SU-DHL-6 (cell line): Measurements from ENCODE around the gene AFAP1.

Experiments used
- H2AFZ ChIP-seq: fragments of 200-600 bp; sonication (generic); 2 replicates; pipeline ENCODE4 v1.6.1; 2014; ENCODE audit warnings: low read depth, mild to moderate bottlenecking, moderate library complexity, mixed read lengths, antibody characterized with exemption, low read length; ENCODE audit not compliant: severe bottlenecking
- H3F3A ChIP-seq: fragments of 200-600 bp; shearing (Covaris generic); 2 replicates; pipeline ENCODE4 v1.6.0; 2016; ENCODE audit warnings: antibody characterized with exemption, mild to moderate bottlenecking; ENCODE audit not compliant: insufficient read depth
- H3K27ac ChIP-seq: fragments of 200-600 bp; sonication (generic); 2 replicates; pipeline ENCODE4 v1.5.1; 2016; ENCODE audit warnings: low read depth, mild to moderate bottlenecking, low read length, moderate library complexity, mixed read lengths
- H3K27me3 ChIP-seq: fragments of 200-600 bp; sonication (generic), shearing (Covaris generic); 2 replicates; pipeline ENCODE4 v1.6.0; 2014; ENCODE audit warnings: mild to moderate bottlenecking, low read length
- H3K36me3 ChIP-seq: fragments of 200-600 bp; sonication (generic); 2 replicates; pipeline ENCODE4 v1.6.1; 2014; ENCODE audit warnings: mild to moderate bottlenecking, low read length, mixed read lengths
- H3K4me2 ChIP-seq: fragments of 300-600, 200-600 bp; shearing (Covaris generic), sonication (generic); 2 replicates; pipeline ENCODE4 v1.6.0; 2014; ENCODE audit warnings: low read length, low read depth, mild to moderate bottlenecking; ENCODE audit not compliant: poor library complexity, severe bottlenecking
- H3K4me3 ChIP-seq: fragments of 200-600 bp; sonication (generic); 2 replicates; pipeline ENCODE4 v1.5.1; 2014; ENCODE audit warnings: antibody characterized with exemption, low read length, mild to moderate bottlenecking, mixed read lengths; ENCODE audit not compliant: insufficient read depth, poor library complexity, severe bottlenecking
- H3K79me2 ChIP-seq: fragments of 200-600 bp; sonication (generic); 2 replicates; pipeline ENCODE4 v1.6.1; 2014; ENCODE audit warnings: mild to moderate bottlenecking, low read length, moderate library complexity; ENCODE audit not compliant: insufficient read depth
- H3K9ac ChIP-seq: fragments of 200-600 bp; sonication (generic); 2 replicates; pipeline ENCODE4 v1.7.0; 2014; ENCODE audit warnings: mild to moderate bottlenecking, low read length
- H3K9me2 ChIP-seq: fragments of 200-600 bp; sonication (generic); replicated peaks from 2 replicates; pipeline ENCODE4 v1.6.1; 2014; ENCODE audit warnings: low read length; ENCODE audit not compliant: insufficient read depth
- H3K9me3 ChIP-seq: fragments of 200-600 bp; sonication (generic); 2 replicates; pipeline ENCODE4 v1.6.1; 2014; ENCODE audit warnings: low read length, mixed read lengths; ENCODE audit not compliant: insufficient read depth
- H4K20me1 ChIP-seq: fragments of 200-600 bp; sonication (generic); 2 replicates; pipeline ENCODE4 v1.6.1; 2014; ENCODE audit warnings: low read depth, mild to moderate bottlenecking, antibody characterized with exemption, low read length, moderate library complexity, mixed read lengths
- CTCF ChIP-seq: fragments of 200-600 bp; sonication (generic); IDR thresholded peaks from one replicate; pipeline ENCODE4 v1.5.1; 2017; ENCODE audit warnings: antibody characterized with exemption, mild to moderate bottlenecking, low read length, moderate library complexity; ENCODE audit not compliant: insufficient read depth, poor library complexity, severe bottlenecking
- EZH2phosphoT487 ChIP-seq: fragments of 200-600 bp; sonication (generic), shearing (Covaris generic); conservative IDR thresholded peaks from 2 replicates; pipeline ENCODE4 v1.6.1; 2018; ENCODE audit warnings: mild to moderate bottlenecking, antibody characterized with exemption, low read length, moderate library complexity, mixed read lengths

Gene AFAP1

GRCh38 chr4:7782783-7783182 is 156.9 kb downstream of the AFAP1 start:
- H3K9me2 ChIP-seq: no peaks in the 10 kb centered on the region
- no peaks in the 10 kb centered on the region for H3K36me3 ChIP-seq
- no peaks in the 10 kb centered on the region for H3K27me3 ChIP-seq
- TF ChIP-seq CTCF (no peak), EZH2phosphoT487 (no peak)
- H3K4me2 ChIP-seq: no peak overlapping the region
- H3K9ac ChIP-seq: no peak overlapping the region
- H3K9me3 ChIP-seq: no peaks in the 10 kb centered on the region
- H4K20me1 ChIP-seq: no peaks in the 10 kb centered on the region
- no peak overlapping the region for H2AFZ ChIP-seq
- H3K79me2 ChIP-seq: no peaks in the 10 kb centered on the region
- H3F3A ChIP-seq: no peaks in the 10 kb centered on the region
- H3K27ac ChIP-seq: no peak overlapping the region
- no peak overlapping the region for H3K4me3 ChIP-seq

GRCh38 chr4:7781993-7782392 is 157.7 kb downstream of the AFAP1 start:
- H3K79me2 ChIP-seq: no peaks in the 10 kb centered on the region
- no peaks in the 10 kb centered on the region for H3K36me3 ChIP-seq
- no peaks in the 10 kb centered on the region for H3K9me3 ChIP-seq
- no peak overlapping the region for H3K4me3 ChIP-seq
- no peak for TF ChIP-seq EZH2phosphoT487
- H3K27ac ChIP-seq: no peak overlapping the region
- H3K27me3 ChIP-seq: no peaks in the 10 kb centered on the region
- no peak overlapping the region for H3K4me2 ChIP-seq
- H3F3A ChIP-seq: no peaks in the 10 kb centered on the region
- no peaks in the 10 kb centered on the region for H4K20me1 ChIP-seq
- no peaks in the 10 kb centered on the region for H3K9me2 ChIP-seq
- no peak overlapping the region for H2AFZ ChIP-seq
- H3K9ac ChIP-seq: no peak overlapping the region

DNA sequence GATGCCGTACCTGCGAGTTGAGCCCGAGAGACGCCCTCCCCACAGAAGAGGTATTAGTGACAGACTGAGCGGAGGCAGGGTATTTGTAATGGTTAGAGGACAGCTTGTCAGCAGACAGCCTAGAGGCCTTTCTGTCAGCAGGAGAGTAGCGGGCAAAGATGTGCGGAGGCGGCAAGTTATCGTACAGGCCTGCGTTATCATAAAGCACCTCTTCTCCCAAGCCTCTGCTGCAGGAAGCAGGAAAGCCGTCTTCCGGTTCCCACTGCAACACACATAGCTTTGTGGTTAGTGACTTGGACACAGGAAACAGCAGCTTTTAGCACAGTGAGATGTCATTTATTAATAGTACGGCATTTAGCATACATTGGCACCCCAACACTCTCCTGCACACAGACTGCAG is 158.3 kb downstream of the AFAP1 start:
- Histone ChIP-seq H4K20me1 (no peaks in the 10 kb centered on the region), H3K79me2 (no peaks in the 10 kb centered on the region), H3K4me2 (no peak overlapping the region), H3K27me3 (no peaks in the 10 kb centered on the region), H3K27ac (no peak overlapping the region), H3K9me3 (no peaks in the 10 kb centered on the region), H2AFZ (no peak overlapping the region), H3K9ac (no peak overlapping the region), H3K36me3 (no peaks in the 10 kb centered on the region), H3K9me2 (no peaks in the 10 kb centered on the region), H3F3A (no peaks in the 10 kb centered on the region), H3K4me3 (no peak overlapping the region)
- TF ChIP-seq EZH2phosphoT487: no peak
- no peak for TF ChIP-seq CTCF

DNA sequence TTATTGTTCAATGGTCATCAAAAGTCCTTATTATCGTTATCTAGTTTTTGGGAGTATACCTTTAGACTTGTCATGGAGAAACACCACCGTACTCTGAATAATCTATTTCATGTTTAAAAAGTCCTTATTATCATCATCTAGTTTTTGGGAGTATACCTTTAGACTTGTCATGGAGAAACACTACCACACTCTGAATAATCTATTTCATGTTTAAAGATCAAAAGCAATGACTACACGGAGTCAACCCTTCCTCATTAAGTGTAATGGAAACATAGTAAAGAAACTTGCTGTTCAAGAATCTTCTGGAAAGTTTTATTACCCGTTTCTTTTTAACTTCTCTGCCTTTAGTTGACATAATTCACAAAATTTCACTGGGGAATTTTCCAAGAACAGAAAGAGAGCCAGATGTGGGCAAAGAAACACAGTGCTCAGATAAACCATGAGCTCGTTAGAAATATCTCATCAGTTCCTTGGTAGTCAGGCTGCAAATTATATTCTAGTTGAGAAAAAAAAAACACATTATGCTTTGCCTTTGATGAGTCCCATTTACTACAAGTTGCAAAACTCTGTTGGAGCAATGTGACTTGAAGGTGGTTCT is 158.8 kb downstream of the AFAP1 start:
- Histone ChIP-seq H3K36me3 (no peaks in the 10 kb centered on the region), H3K4me3 (no peak overlapping the region), H3K4me2 (no peak overlapping the region), H3K27me3 (no peaks in the 10 kb centered on the region), H4K20me1 (no peaks in the 10 kb centered on the region), H3K79me2 (no peaks in the 10 kb centered on the region), H3F3A (no peaks in the 10 kb centered on the region), H3K27ac (no peak overlapping the region), H2AFZ (no peak overlapping the region), H3K9me2 (no peaks in the 10 kb centered on the region), H3K9ac (no peak overlapping the region), H3K9me3 (no peaks in the 10 kb centered on the region)
- TF ChIP-seq EZH2phosphoT487 (no peak), CTCF (no peak)
